Measurements from ENCODE around the gene MED9.

GRCh38 chr17:17526369-17526768, 49.6 kb downstream of the MED9 start:
- TF ChIP-seq, protein P1, sequence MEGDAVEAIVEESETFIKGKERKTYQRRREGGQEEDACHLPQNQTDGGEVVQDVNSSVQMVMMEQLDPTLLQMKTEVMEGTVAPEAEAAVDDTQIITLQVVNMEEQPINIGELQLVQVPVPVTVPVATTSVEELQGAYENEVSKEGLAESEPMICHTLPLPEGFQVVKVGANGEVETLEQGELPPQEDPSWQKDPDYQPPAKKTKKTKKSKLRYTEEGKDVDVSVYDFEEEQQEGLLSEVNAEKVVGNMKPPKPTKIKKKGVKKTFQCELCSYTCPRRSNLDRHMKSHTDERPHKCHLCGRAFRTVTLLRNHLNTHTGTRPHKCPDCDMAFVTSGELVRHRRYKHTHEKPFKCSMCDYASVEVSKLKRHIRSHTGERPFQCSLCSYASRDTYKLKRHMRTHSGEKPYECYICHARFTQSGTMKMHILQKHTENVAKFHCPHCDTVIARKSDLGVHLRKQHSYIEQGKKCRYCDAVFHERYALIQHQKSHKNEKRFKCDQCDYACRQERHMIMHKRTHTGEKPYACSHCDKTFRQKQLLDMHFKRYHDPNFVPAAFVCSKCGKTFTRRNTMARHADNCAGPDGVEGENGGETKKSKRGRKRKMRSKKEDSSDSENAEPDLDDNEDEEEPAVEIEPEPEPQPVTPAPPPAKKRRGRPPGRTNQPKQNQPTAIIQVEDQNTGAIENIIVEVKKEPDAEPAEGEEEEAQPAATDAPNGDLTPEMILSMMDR (IDR thresholded peaks at IDR 0.05): no peak
- TF ChIP-seq POLR2A (IDR thresholded peaks at IDR 0.05): no peak

All from body of pancreas (tissue), 4 donors.